ENCODE data around the gene RGS3. TPM values are rescaled to one million over a fixed set of nuclear protein-coding genes. Genes with fewer than 3 reads are reported as not detected.

Gene RGS3
- total and polyA plus RNA-seq, 10 of the 15 experiments (the other 5 are each of a cell fraction or from before 2014, with no cell fraction given): 2.9 to 138 (median 28.8) TPM

- CTCF ChIA-PET: interaction anchor here (1.0 kb wide), 1 partner anchor 18 kb away, joined by 3 read pairs; no protein-coding TSS in a partner anchor
- TF ChIP-seq REST (IDR thresholded peaks at IDR 0.05; ENCODE audit: low read depth, low read length) (no peak), POLR2AphosphoS2 (IDR thresholded peaks at IDR 0.05; ENCODE audit: low read depth, low read length) (no peak), NRF1 (conservative IDR thresholded peaks at IDR 0.05; ENCODE audit: low read depth, low read length) (no peak), PML (IDR thresholded peaks at IDR 0.05; ENCODE audit: low read length) (no peak), SMAD1 (IDR thresholded peaks at IDR 0.05; ENCODE audit: low read depth, partially characterized antibody) (no peak), JUNB (IDR thresholded peaks at IDR 0.05) (no peak)
- TF ChIP-seq, protein P1, sequence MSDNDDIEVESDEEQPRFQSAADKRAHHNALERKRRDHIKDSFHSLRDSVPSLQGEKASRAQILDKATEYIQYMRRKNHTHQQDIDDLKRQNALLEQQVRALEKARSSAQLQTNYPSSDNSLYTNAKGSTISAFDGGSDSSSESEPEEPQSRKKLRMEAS (IDR thresholded peaks at IDR 0.05; ENCODE audit: low read depth, low read length): no peak
- TF ChIP-seq, protein P2, sequence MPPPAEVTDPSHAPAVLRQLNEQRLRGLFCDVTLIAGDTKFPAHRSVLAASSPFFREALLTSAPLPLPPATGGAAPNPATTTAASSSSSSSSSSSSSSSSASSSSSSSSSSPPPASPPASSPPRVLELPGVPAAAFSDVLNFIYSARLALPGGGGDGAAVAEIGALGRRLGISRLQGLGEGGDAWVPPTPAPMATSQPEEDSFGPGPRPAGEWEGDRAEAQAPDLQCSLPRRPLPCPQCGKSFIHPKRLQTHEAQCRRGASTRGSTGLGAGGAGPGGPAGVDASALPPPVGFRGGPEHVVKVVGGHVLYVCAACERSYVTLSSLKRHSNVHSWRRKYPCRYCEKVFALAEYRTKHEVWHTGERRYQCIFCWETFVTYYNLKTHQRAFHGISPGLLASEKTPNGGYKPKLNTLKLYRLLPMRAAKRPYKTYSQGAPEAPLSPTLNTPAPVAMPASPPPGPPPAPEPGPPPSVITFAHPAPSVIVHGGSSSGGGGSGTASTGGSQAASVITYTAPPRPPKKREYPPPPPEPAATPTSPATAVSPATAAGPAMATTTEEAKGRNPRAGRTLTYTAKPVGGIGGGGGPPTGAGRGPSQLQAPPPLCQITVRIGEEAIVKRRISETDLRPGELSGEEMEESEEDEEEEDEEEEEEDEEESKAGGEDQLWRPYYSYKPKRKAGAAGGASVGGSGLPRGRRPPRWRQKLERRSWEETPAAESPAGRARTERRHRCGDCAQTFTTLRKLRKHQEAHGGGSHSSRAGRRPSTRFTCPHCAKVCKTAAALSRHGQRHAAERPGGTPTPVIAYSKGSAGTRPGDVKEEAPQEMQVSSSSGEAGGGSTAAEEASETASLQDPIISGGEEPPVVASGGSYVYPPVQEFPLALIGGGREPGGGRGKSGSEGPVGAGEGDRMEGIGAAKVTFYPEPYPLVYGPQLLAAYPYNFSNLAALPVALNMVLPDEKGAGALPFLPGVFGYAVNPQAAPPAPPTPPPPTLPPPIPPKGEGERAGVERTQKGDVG (CRISPR knock-in tag; IDR thresholded peaks at IDR 0.05): no peak
- TF ChIP-seq, protein P3, sequence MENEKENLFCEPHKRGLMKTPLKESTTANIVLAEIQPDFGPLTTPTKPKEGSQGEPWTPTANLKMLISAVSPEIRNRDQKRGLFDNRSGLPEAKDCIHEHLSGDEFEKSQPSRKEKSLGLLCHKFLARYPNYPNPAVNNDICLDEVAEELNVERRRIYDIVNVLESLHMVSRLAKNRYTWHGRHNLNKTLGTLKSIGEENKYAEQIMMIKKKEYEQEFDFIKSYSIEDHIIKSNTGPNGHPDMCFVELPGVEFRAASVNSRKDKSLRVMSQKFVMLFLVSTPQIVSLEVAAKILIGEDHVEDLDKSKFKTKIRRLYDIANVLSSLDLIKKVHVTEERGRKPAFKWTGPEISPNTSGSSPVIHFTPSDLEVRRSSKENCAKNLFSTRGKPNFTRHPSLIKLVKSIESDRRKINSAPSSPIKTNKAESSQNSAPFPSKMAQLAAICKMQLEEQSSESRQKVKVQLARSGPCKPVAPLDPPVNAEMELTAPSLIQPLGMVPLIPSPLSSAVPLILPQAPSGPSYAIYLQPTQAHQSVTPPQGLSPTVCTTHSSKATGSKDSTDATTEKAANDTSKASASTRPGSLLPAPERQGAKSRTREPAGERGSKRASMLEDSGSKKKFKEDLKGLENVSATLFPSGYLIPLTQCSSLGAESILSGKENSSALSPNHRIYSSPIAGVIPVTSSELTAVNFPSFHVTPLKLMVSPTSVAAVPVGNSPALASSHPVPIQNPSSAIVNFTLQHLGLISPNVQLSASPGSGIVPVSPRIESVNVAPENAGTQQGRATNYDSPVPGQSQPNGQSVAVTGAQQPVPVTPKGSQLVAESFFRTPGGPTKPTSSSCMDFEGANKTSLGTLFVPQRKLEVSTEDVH (IDR thresholded peaks at IDR 0.05; ENCODE audit: low read depth, partially characterized antibody): no peak
Measured at GRCh38 chr9:113542741-113543140, 79.2 kb downstream of the RGS3 start.

More at GRCh38 chr9:113542741-113543140, 79.2 kb downstream of the RGS3 start:
- Histone ChIP-seq H3K36me3 (ENCODE audit: control insufficient read depth in 2 of 2, insufficient read depth in 2 of 2, low read length in 1 of 2) (peaks cover 36 to 58% of the 10 kb centered on the region in 2 experiments), H3K27ac (ENCODE audit: control insufficient read depth, insufficient read depth) (no peak overlapping the region), H3K27me3 (replicated peaks in 1 of 2; ENCODE audit: control insufficient read depth in 2 of 2, insufficient read depth in 2 of 2, low read length in 1 of 2) (no peaks in the 10 kb centered on the region), H2AFZ (ENCODE audit: control insufficient read depth, low read depth, low read length) (no peak overlapping the region), H3K9ac (ENCODE audit: control insufficient read depth, insufficient read depth, low read length) (no peak overlapping the region), H3K4me1 (ENCODE audit: control insufficient read depth, insufficient read depth, low read length) (no peaks in the 10 kb centered on the region; the same call in 1 of the 2 replicates), H3K4me3 (no peak overlapping the region), H3K79me2 (ENCODE audit: control insufficient read depth, insufficient read depth, low read length) (peaks cover 3% of the 10 kb centered on the region; the same call in 1 of the 2 replicates), H3K4me2 (ENCODE audit: control insufficient read depth, insufficient read depth) (no peak overlapping the region), H3K9me3 (replicated peaks; ENCODE audit: control insufficient read depth, insufficient read depth, low read length) (no peaks in the 10 kb centered on the region), H4K20me1 (ENCODE audit: control insufficient read depth, insufficient read depth) (no peaks in the 10 kb centered on the region; the same call in 1 of the 2 replicates)
- intact Hi-C loops (cut with micrococcal nuclease; ENCODE audit: unreplicated experiment): no loop called here
- in situ Hi-C loops (cut with MboI): no loop called here
- no TSS peak for BruUV-seq (replicated peaks)
- DNase-seq (ENCODE audit: low read depth, low spot score) (no peak), FAIRE-seq (no peak), ATAC-seq (no peak)
- RAD21 ChIA-PET (ENCODE audit: unreplicated experiment): no interaction called here
- POLR2A ChIA-PET: interaction anchor here (1.1 kb wide), 1 partner anchor 22 kb away, joined by 3 read pairs; no protein-coding TSS in a partner anchor
- SMC1A ChIA-PET (ENCODE audit: uncharacterized antibody, unreplicated experiment): interaction anchor here (0.8 to 1.0 kb wide), 2 partner anchors 25 to 116 kb away, joined by 3 to 4 read pairs; no protein-coding TSS in a partner anchor
- 70% methylated on average over 5 of the region's 5 CpGs for WGBS (ENCODE audit: insufficient coverage, insufficient replicate concordance, low lambda C conversion rate, missing lambda C conversion rate)

Measured in GM12878 (cell line).